Activated effector memory CD4-positive, alpha-beta T cell treated with anti-CD3 and anti-CD28 coated beads, Interleukin-2, amount 50 U/mL, for 16 hours (primary cell): ENCODE results near the gene GPRIN1.
"Not testable (repeated sequence)": the region's sequence is repeated elsewhere in the genome, so short reads cannot be mapped to it uniquely, and the experiment has no call there.

ENCODE experiments used
- DNase-seq: peaks from one replicate; pipeline ENCODE4 v3.0.0-alpha.2; 2020

Gene GPRIN1

DNA sequence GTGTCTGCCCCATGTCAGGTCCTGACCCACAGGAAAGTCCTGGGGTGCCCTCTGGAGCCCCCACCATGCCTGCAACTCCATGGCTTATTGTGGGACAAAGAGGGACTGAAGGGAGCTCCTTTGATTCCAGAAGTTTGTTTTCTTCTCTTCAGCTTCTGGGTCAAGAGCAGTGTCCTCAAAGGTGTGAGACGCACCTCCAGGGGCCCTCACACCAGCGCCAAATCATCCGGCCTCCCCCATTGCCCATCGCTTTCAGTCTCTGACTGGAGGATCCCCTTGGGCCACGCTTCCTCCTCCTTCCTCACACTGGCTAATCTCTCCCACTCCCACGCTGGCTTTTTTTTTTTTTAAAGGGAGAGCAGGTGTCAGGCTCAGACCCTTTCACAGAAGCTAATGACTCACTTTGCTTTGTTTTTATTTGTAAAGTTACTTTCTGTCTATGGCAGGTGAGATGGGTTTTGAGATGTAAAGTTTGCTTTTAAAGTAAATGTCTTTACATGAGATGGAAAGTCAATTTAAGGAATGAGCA lies 44.1 kb downstream of the GPRIN1 start:
- DNase-seq: no peak

GRCh38 chr5:176564002-176564401 lies 46.0 kb downstream of the GPRIN1 start:
- DNase-seq: no peak

- DNase-seq: no peak
Observed at GRCh38 chr5:176562189-176562588, 47.8 kb downstream of the GPRIN1 start.

DNA sequence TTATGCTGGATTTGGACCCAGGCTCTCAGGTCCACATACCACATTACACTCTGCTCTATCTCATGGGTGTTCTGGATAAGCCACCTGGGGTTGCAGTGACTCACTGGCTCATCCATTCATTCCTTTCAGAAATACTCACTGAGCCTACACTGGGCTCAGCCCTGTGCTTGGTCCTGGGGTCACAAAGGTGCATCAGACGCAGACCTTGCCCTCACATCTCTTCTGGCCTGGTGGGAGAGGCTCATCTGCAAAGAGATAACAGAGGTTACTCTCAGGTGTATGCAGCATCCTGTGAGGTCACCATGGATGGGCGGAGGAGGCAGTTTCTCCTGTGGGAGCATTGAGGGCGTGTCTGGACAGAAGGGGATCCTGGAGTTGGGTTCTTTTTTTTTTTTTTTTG lies 48.7 kb downstream of the GPRIN1 start:
- DNase-seq: no peak

GRCh38 chr5:176560364-176560763 lies 49.6 kb downstream of the GPRIN1 start:
- DNase-seq: no peak

- DNase-seq: no peak
Observed at GRCh38 chr5:176559683-176560082, 50.3 kb downstream of the GPRIN1 start.

DNA sequence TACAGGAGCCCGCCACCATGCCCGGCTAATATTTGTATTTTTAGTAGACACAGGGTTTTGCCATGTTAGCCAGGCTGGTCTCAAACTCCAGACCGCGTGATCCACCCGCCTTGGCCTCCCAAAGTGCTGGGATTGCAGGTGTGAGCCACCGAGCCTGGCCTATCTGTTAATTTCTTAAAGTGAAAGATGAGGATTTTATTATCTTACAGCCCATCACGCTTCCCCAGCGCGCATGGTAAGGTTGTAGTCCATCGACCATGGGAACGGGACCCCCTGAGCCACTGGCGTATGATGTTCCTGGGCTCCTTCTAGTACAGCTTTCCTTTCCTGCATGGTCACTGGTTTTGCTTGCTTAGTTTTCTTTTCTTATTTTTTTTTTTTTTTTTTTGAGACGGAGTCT lies 52.1 kb downstream of the GPRIN1 start:
- DNase-seq: no peak

- DNase-seq: no peak
Observed at GRCh38 chr5:176553260-176554085, 56.5 kb downstream of the GPRIN1 start.

DNA sequence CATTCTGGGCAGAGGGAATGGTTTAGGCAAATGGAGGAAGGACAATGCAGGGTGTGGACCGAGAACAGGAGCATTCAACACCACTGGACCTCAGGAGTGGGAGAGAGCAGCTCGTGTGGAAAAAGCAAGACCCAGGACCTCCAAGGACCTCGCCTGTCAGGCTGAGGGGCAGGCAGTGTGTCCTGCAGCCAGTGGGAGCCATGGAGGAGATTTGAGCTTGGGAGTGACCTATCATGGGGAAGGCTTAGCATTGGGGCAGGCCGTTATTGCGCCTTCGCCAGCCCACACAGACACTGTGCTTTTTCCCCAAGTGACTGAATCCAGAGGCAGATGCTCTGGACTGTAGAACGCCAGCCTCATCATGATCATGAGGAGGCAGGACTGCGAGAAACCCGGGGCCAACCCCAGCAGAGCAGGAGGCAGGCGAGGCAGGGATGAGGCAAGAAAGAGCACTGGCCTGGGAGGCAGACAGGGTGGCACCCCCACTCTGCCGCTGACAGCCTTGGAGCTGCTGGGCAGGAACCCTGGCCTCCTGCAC lies 57.6 kb downstream of the GPRIN1 start:
- no peak for DNase-seq

DNA sequence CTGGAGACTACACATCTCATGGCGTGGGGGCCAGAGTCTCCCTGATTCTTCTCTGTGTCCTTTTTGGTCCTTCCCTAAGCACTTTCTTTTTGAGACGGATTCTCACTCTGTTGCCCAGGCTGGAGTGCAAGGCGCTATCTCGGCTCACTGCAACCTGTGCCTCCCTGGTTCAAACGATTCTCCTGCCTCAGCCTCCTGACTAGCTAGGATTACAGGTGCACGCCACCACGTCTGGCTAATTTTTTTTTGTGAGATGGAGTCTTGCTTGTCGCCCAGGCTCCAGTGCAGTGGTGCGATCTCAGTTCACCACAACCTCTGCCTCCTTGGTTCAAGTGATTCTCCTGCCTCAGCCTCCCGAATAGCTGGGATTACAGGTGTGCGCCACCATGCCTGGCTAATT lies 59.0 kb downstream of the GPRIN1 start:
- not testable (repeated sequence) for DNase-seq

- DNase-seq: no peak
Observed at GRCh38 chr5:176550275-176550831, 59.6 kb downstream of the GPRIN1 start.

- no peak for DNase-seq
Observed at GRCh38 chr5:176549871-176550270, 60.1 kb downstream of the GPRIN1 start.

GRCh38 chr5:176548967-176549444 lies 61.0 kb downstream of the GPRIN1 start, which contains the start of gene CDHR2:
Gene CDHR2, plus strand, starts transcription at chr5:176549342. Its CDS starts 16,011 bp downstream, at chr5:176565353.
- no peak for DNase-seq

GRCh38 chr5:176547802-176548201 lies 62.2 kb downstream of the GPRIN1 start:
- DNase-seq: no peak
